Loucy (cell line): ENCODE measurements around the gene CIITA.
"Not testable (repeated sequence)": the region's sequence is repeated elsewhere in the genome, so short reads cannot be mapped to it uniquely, and the experiment has no call there.

Experiments used
- CTCF ChIP-seq: fragments of 200-600 bp; sonication (generic); conservative IDR thresholded peaks from 2 replicates; pipeline ENCODE4 v1.5.1; 2014; ENCODE audit warnings: mild to moderate bottlenecking, antibody characterized with exemption, low read length
- EZH2phosphoT487 ChIP-seq: fragments of 200-600 bp; IDR thresholded peaks from 2 replicates; pipeline ENCODE4 v1.6.1; 2018; ENCODE audit warnings: antibody characterized with exemption, mild to moderate bottlenecking, moderate library complexity, borderline replicate concordance

DNA sequence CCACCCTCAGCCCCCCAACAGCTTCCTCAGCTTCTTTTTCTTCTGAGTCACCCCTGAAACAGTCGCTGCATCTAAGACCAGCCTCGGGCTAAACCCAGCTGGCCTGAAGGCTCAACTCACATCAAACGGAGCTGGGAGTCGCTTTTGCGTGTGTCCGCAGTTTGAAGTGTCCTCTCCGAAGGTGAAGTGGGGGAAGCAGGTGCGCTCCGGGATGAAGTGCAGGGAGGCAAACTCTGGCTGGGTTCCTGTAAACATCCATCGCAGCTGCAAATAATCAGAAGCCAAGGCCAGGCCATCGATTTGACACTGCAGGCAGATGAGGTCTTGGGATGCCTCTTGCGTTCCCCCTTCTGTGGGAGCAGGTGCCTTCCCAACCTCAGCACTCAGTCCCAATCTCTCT is 52.1 kb downstream of the CIITA start:
- not testable (repeated sequence) for TF ChIP-seq CTCF, EZH2phosphoT487
